ENCODE measurements around the gene CACNA1A.

CACNA1A gene

GRCh38 chr19:13301627-13302334 is 204.5 kb downstream of the CACNA1A start:
- DNase-seq = no peak

DNA sequence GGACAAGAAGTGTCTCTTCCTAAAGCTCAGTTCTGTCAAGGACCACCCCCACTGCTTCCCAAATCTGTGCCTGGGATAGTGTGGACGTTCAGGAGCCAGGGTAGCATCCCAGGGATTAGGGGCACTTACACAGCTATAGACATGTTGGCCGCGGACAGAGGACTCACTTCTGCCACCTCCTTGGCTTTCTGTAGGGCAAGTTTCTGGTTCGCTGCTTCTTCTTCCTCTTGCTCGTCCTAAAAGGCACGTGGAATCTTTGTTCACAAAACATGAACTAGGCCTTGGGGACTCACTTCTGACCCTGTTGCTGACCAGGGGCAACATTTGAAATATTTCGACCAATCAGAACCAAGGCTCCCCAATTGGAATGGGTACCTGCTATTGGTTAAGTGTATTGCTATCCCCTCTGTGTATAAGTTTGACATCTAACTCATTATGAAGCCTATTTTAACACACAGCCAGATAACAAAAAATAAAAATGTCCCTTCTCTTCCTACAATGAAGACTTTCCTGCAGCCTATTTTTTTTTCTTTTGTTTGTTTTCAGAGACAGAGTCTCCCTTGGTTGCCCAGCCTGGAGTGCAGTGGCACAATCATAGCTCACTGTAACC is 205.8 kb downstream of the CACNA1A start:
- no peak for DNase-seq

GRCh38 chr19:13299838-13300237 is 206.4 kb downstream of the CACNA1A start:
- no peak for DNase-seq

DNA sequence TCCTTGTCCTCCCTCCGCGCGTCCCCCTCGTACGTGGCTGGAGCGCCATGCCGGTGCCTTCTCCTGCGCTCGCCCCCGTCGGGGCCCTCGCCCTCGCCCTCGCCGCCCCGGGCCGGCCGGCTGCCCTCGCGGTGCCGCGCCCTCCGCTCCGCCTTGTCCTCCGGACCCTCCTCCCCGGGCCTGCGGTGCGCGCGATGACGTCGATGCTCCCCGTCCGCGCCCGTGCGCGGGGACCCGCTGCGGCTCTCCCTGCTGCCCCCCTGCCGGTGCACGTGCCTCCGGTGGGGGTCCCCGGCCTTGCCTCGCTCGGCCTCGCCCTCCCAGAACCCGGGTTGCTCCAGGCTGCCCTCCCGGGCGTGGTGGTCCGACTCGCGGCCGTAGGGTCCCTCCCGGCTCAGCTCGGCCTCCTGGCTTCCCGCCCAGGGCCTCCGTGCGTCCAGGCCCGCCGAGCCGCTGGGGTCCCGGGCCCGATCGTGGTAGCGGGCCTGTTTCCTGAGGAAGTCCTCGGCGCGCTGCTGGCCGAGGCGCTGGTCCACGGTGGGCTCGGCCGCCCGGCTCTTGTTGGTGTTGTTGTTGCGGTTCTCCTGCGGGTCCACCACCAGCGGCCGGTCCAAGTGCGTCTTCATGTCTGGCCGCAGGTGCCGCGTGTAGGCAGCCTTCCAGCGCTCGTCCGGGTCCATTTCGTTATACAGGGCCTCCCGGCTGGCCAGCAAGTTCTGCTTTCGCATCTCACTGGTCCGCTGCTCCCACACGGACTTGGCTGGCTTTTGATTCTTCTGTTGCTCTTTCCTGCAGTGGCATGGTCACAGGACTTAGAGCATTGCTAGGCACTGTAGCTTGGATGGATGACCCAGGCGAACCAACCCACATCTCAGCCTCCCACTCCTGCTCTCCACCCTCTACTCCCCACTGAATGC is 207.5 kb downstream of the CACNA1A start:
- no peak for DNase-seq

DNA sequence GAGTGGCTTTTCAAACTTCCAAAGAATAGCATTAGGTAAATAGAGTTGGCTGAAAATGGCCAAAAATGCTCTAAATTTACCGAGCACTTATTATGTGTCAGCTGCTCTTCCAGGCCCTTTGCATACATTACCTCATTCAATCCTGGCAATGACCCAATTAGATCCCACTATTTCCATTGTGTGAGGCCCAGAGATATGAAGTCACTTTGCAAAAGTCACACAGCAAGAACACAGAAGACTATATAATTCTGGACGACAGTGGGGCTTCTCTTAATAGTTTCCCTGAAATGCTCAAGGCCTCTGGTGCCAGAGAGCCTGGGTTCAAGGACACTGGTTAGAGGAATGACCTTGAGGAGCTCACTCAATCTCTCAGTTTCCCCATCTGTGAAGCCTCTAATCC is 209.3 kb downstream of the CACNA1A start:
- DNase-seq = no peak

DNA sequence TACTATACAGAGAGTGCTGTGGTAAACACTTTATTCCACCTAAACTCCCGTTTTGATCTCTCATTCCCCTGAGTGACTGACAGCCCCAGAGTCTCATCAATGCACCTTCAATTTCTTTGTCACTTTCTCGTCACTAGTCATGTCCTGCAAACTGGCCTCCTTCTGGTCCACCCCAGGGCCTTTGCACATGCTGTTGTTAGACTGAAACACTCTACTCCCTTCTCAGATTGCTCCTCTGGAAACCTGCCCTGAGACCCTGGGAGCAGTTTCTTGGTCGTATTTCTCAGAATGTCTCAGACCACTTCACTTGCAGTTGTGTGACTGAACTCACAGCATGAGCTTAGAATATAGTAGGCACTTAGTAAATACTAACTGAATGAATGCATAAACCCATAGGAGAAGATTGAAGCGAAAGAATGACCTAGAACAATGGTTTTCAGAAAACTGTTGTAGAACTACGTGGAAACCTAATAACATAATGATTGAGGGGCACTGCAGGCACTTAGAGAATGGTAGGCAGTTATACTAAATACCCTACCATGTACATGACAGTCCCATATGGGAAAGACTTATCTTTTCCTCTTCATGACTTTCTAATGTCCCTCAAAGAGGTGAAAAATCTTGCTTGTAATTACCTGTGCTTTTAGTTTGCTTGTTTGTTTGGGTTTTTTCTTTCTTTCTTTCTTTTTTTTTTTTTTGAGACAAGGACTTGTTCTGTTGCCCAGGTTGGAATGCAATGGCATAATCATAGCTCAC is 211.3 kb downstream of the CACNA1A start:
- no peak for DNase-seq

- no peak for DNase-seq
Observed at GRCh38 chr19:13291913-13292312, 214.4 kb downstream of the CACNA1A start.

DNA sequence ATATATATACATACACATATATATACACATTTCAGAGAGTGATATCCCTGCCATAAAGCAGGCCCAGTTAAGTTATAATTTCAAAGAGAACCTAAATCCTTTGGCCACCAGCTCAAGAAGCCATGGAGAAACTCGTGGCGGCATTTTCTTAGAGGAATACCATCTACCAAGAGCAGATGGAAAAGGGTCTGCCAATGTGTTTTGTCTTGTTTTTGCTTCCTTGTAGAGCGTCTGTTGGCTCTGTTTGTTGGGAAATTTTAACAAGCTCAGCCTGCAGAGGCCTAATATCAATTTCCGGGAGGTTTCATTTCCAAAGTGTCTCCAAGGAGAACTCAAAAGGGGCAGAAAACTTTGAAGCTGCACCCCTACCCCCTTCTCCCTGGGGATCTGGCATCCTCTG is 215.5 kb downstream of the CACNA1A start:
- no peak for DNase-seq

- DNase-seq = no peak
Observed at GRCh38 chr19:13289295-13289694, 217.0 kb downstream of the CACNA1A start.

- DNase-seq = no peak
Observed at GRCh38 chr19:13286195-13286985, 219.9 kb downstream of the CACNA1A start.

DNA sequence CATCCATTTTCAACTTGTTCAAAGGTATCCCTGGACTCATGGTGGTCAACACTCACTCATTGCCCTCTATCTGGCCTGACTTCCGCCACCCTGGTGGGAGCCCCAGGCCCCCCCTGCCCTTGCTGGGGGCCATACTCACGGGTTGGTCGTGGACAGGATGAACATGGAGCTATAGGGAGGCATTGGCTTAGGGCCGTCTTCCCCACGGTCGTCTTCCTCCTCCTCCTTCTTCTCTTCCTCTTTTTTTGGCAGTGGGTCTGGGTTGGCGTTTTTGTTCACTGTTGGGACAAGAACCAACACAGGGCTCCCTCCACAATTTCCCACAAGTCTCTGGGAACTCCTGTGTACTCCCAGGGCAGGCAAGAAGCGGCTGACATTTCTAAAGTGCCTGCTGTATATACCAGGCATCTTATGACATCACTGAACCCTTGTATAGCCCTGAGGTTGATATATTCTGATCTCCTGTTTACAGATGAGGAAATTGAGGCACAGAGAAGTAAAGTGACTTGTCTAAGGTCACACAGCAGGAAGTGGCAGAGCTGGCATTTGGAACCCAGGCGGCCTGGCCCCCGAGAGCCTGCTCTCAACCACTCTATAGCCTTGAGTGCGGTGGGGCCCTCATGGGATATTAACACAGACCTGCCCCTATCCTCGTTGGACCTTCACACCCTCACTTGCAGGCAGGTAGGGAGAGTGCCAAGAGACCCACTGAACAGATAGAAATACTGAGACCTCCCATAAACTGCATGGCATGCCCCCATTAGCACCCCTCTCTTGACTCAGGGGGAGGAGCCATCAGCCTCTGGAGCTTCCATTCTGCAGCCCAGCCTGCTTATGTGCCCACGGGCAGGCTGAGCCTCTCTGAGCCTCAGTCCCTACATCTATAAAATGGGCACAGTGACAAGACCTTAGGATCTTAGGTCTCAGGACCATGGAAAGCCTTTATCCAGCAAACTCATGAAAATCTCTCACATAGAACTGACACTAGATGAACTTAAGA is 221.1 kb downstream of the CACNA1A start:
- no peak for DNase-seq

- no peak for DNase-seq
Observed at GRCh38 chr19:13283871-13284270, 222.4 kb downstream of the CACNA1A start.

GRCh38 chr19:13282486-13283065 is 223.7 kb downstream of the CACNA1A start:
- DNase-seq = no peak

- DNase-seq = no peak
Observed at GRCh38 chr19:13281567-13282291, 224.6 kb downstream of the CACNA1A start.

DNA sequence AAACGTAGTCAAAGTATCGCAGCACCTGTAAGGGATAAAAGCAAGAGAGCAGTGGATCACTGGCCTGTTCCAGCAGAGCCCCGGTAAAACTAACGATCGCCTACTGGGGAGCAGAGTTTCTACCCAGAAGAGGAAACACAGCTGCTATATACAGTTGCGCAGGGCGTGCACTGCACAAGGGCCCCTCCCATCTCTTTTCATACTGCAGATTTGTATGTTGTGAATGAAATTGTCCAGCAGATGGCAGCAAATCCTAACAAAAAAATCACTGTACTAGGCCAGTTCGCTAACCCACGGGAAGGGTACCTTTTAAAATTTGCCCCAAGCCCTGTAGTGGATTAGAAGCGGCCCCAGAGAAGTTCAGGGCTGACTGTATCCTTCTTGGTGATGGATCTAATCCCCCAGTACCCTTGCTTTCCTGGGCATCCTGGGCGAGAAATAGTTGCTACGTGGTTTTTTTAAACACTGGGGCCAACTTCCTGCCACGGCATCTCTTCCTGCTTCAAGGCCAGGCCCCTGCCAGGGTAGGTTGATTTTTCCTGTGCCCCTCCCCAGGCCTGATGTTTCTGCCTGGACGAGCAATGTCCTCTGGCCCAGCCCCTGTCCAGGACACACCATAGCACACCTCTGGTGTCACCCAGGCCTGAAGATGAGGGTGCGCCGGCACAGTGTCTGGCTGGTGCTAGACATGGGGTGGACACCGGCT is 229.0 kb downstream of the CACNA1A start:
- DNase-seq = peak; percentile 79

- DNase-seq = peak; percentile 17
Observed at GRCh38 chr19:13275016-13275722, 231.1 kb downstream of the CACNA1A start.

DNA sequence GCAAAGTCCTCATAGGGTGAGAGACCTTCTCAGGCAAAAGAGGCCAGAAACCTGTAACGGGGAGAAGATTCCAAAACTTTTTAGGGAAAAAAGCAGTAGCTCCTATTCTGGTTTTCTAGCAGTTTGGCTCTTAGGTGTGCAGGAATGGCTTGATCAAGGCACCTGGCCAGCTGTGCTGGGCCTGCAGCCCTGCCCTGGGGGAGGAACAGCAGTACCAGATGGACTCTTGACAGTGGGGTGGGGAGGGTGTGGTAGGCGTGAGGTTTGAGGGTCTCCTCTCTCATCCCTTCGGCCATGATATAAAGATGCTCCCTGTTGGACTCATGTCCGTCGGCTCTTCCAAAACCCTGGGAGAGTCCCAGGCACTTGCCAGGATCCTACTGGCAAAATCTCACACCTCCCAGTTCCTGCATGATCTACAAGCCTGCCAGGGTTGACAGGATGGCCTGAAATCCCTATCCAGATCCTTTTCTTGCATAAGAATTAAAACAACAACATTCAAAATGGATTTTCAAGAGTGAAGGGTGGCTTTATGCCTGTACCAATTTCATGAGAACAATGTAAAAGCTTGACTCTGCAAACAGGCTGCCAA is 235.7 kb downstream of the CACNA1A start:
- no peak for DNase-seq

GRCh38 chr19:13269348-13269747 is 236.9 kb downstream of the CACNA1A start:
- DNase-seq = no peak
